HG02588 (cell line): ENCODE results near the gene SLC2A4RG.

Source experiments
- ATAC-seq: cut with Tn5 transposase; IDR thresholded peaks from one replicate; pipeline ENCODE4 v1.9.1; 2021; ENCODE audit warnings: mild to moderate bottlenecking, moderate library complexity; ENCODE audit not compliant: unreplicated experiment

The SLC2A4RG gene

DNA sequence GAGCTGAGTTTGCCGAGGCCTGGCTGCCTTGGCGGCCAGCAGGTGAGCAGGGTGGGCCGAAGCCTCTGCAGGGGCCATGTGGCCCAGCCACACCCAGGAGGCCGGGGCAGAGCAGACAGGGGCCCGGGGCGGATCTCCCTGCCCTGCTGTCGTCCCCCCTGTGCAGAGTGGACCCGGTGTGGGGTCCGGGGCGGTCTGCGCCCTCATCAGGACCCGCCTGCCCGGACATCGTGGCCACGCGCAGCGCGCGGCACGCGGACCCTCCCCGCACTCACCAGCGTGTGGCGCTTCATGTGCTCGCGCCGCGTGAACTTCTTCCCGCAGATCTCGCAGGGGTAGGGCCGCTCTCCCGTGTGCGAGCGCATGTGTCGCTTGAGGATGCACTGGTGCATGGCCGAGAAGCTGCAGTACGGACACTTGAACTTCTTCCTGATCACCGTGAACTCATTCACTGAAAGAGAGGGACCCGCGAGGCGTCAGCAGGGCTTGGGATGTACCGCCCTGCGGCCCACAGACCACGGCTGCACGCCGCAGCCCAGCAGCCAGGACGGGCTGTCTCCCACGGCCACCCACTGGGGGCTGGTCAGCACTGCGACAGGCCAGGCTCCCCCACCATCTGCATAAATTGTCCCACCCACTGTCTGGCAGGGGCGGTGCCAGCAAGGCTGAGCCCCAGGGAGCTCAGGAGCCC lies 13.0 kb downstream of the SLC2A4RG start:
- no peak for ATAC-seq

DNA sequence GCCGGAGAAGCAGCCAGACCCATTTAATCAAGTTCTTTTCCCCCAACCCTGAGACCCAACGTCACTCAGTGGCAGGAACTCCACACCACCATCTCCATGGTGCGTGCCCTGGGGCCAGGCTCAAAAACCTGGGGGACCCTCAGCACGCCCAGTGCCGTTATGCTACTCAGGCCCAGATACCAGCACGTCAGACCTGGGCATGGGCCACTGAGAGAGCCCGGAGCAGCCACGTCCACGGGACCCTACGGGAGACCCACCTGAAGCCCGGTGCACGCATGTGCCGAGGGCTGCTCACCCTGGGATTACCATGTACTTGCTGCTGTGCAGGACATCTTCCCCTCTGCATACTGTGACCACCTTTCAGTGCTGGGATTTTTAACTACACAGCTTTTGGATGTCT lies 13.8 kb downstream of the SLC2A4RG start:
- ATAC-seq = no peak

DNA sequence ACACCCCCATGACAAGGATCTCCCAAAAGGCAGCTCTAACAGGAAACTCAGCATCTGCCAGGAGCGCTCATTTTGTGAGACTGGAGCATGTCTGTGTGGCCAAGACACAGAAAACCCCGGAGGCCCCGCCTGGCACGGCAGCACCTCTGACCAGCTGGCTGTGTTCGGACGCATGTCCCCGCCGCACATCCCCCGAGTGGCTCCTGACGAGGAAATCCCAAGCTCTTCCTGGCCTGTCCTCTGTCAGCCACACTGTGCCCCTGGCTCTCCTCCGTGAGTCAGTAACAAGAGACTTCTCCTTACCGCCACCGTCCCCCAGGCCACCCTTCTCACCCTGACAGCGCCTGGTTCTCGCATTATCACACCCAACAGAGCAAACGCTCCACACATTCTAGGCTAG lies 14.4 kb downstream of the SLC2A4RG start:
- ATAC-seq = no peak

DNA sequence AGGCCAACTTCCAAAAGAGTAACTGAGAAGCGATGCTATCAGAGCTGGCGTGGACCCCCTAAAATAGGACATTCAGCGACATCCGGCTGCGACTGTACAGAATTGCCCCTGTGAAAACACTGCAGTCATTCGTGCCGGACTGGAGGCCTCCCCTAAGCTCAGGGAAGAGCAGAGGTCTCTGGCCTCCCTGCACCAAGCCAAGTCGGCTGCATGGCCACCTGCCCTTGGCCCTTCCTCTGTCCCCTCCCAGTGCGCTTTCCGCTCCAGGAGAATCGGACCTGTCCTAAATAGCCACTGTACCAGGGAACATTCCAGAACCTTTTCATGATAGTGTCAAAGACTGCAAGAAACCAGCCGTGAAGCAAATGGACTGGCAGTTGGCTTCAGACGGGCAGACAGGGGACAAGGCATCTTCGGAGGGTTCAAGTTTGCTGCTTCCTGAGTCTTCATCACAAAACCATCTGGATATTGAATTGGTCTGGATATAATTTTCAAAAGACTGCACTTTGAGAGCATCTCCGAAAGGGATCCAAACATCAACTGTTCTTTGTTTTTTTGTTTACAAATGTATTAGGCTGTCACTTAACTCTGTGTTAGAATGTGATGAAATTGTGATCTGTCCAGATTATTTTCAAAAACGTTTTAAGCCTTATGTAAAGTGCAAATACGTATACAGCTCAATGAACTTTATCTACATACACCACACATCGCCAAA lies 16.5 kb downstream of the SLC2A4RG start:
- ATAC-seq = no peak

DNA sequence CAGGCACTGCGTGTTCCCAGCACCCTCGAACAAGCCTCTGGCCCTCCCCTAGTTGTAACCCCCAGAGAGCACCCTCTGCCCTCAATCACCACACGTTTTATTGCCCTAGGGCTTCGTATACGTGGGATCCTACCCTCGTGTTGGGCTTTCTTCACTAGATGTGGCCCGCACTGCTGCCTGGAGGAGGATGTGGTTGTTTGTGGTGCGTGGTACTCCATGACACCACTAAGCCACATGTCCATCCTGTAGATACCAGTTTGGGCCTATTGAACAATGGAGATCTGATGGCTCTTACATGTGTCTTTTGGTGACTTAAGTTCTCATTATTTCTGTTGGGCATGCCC lies 17.0 kb downstream of the SLC2A4RG start:
- no peak for ATAC-seq

GRCh38 chr20:63758152-63758551 lies 18.6 kb downstream of the SLC2A4RG start:
- ATAC-seq = no peak

- ATAC-seq = no peak
Observed at GRCh38 chr20:63759377-63759901, 19.9 kb downstream of the SLC2A4RG start.

DNA sequence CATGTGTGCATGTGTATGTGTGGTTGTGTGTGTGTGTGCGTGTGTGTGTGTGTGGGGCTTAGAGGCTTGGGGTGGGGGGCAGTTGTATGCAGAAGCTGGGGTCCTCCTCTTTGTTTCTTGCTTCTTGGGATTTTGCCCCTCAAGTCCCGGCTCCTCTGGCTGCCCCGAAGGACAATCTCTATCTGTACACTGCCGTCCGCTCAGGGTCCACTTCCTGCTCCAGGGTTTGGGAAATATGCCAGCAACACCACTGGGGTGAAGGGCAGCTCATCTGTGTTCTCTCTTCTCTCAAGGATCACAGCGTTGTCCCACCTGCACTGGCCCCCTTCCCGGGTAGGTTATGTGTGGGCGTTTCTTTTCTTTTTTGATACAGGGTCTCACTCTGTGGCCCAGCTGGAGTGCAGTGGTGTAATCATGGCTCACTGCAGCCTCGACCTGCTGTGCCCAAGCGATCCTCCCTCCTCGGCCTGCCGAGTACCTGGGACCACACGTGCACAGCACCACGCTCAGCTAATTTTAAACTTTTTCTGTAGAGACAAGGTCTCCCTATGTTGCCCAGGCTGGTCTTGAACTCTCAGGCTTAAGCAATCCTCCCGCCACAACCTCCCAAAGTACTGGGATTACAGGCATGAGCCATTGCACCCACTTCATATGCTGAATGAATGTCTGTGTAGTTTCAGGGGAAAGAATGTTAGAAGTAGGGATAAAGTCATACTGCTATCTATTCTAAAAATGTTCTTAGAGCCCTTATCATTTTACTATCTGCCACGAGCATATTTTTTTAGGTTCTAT lies 25.7 kb downstream of the SLC2A4RG start:
- no peak for ATAC-seq

GRCh38 chr20:63765902-63766301 lies 26.3 kb downstream of the SLC2A4RG start:
- ATAC-seq = no peak

GRCh38 chr20:63766695-63767426 lies 27.3 kb downstream of the SLC2A4RG start:
- ATAC-seq = no peak

GRCh38 chr20:63767456-63767855 lies 27.9 kb downstream of the SLC2A4RG start:
- ATAC-seq = no peak

- no peak for ATAC-seq
Observed at GRCh38 chr20:63767886-63768285, 28.3 kb downstream of the SLC2A4RG start.

- no peak for ATAC-seq
Observed at GRCh38 chr20:63768591-63769515, 29.3 kb downstream of the SLC2A4RG start.

GRCh38 chr20:63769891-63770474 lies 30.4 kb downstream of the SLC2A4RG start:
- no peak for ATAC-seq

- no peak for ATAC-seq
Observed at GRCh38 chr20:63771046-63771707, 31.6 kb downstream of the SLC2A4RG start.

- no peak for ATAC-seq
Observed at GRCh38 chr20:63772781-63773518, 33.4 kb downstream of the SLC2A4RG start.

DNA sequence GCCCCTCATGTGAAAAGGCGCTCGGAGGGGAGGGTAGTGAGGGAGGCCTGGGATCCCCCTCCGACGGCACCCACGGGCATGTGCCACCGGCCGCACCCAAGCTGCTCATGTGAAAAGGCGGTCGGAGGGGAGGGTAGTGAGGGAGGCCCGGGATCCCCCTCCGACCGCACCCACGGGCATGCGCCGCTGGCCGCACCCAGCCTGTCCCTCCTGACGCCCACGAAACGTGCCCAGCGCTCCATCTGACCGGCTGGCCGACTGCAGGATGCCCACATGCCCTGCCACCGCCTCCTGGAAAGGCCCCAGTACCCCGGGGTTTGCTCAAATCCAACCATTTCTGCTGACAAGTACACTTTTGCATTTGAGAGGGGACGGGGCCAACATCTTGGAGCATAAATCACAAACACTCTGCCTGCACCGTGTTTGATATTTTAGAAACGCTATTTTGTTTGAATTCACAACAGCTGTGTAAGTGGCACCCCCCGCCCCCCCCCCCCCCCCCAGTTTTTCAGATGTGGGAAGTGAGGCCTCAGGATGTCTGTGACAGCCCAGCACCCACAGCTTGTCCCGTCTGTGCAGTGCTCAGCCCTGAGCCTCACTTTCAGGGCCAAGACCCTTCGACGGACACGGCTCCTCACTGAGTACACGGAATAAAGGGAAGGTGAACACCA lies 34.1 kb downstream of the SLC2A4RG start:
- ATAC-seq = no peak

DNA sequence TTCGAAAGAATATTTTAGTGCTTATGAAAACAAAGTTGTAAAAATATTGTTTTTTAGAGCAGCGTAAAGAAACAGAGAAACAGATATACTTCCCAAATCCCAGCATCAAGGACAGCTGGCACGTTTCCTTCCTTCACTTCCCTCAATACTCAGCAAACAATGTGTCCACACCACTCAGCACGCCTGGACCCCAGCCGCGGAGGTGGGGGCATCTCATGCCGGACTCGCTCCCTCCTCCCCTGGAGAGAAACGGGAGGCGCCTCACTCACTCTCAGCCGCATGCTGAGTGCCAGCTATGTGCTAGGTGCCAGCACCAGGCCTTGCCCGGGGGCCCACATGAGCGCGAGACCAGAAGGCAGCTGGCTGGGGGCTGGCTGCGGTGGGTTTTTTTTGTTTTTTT lies 34.7 kb downstream of the SLC2A4RG start:
- ATAC-seq = no peak
